Fibroblast of the aortic adventitia (primary cell): ENCODE results near the gene MBOAT2. TPM values are rescaled to one million over a fixed set of nuclear protein-coding genes. Genes with fewer than 3 reads are reported as not detected.

Experiments used
- DNase-seq: peaks from one replicate; pipeline ENCODE4 v3.0.0-alpha.2; 2010; ENCODE audit warnings: low read depth
- H3K4me3 ChIP-seq: 2 replicates; pipeline ENCODE4 v1.5.1; 2011; ENCODE audit warnings: low read depth, mild to moderate bottlenecking, control low read depth, low read length, moderate library complexity
- total RNA-seq: library from RNA; depleted of rRNA; stranded (reverse); fragments of >200 nt; gene quantifications from 2 replicates; pipeline ENCODE4 v1.2.3, GENCODE V29; 2012; ENCODE audit warnings: low replicate concordance
- TF ChIP-seq, protein P1 (sequence below): IDR thresholded peaks from 2 replicates; pipeline ENCODE4 v1.5.1; 2011; ENCODE audit warnings: mild to moderate bottlenecking, low read length, control low read depth, inconsistent platforms; ENCODE audit not compliant: insufficient read depth

MBOAT2 gene
- total RNA-seq, 1 donor: 37.1 TPM

DNA sequence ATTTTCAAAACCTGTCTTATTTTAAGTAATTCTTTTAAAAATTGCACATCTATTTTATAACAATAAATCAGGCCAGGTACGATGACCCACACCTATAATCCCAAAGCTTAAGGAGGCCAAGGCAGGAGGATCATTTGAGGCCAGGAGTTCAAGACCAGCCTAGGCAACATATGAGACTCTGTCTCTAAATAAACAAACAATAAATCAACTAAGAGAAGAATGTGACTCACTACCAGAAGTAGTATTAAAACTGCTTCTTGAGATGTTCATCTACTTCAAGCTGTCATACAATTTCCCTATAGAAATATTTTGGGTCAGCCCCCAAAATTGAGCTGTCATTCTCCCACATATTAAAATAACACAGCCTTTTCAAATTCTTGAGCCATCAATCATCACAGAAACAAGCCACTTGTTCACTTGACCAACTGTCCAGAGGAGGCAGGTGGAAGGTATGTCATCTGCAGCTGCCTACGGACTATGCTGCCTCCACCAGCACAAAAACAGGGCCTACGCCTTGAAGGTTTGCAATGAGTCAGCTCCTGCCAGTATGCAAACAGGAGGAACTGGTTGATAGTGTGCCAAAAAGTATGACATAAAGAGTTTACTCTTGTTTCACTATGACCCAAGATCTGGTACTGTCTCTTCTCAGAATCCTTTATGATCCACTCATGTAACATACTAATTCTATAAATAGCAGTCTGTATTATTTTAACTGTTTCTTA, 199.7 kb downstream of the MBOAT2 start:
- no peak overlapping the region for H3K4me3 ChIP-seq
- TF ChIP-seq, protein P1, sequence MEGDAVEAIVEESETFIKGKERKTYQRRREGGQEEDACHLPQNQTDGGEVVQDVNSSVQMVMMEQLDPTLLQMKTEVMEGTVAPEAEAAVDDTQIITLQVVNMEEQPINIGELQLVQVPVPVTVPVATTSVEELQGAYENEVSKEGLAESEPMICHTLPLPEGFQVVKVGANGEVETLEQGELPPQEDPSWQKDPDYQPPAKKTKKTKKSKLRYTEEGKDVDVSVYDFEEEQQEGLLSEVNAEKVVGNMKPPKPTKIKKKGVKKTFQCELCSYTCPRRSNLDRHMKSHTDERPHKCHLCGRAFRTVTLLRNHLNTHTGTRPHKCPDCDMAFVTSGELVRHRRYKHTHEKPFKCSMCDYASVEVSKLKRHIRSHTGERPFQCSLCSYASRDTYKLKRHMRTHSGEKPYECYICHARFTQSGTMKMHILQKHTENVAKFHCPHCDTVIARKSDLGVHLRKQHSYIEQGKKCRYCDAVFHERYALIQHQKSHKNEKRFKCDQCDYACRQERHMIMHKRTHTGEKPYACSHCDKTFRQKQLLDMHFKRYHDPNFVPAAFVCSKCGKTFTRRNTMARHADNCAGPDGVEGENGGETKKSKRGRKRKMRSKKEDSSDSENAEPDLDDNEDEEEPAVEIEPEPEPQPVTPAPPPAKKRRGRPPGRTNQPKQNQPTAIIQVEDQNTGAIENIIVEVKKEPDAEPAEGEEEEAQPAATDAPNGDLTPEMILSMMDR: peak; percentile 21
- DNase-seq: peak; percentile 89

- no peak overlapping the region for H3K4me3 ChIP-seq
- no peak for DNase-seq
- TF ChIP-seq, protein P1: no peak
Observed at GRCh38 chr2:8802741-8803140, 200.7 kb downstream of the MBOAT2 start.

Other genes with a start within 250 kb of the MBOAT2 start
- gene KIDINS220, start 166.1 kb downstream of the MBOAT2 start, total RNA-seq: 89.7 and 118 TPM in 2 replicates
- gene ASAP2, start 203.1 kb upstream of the MBOAT2 start, total RNA-seq: 37.1 and 76.4 TPM in 2 replicates